ENCODE measurements around the gene HOXC10. TPM values are rescaled to one million over a fixed set of nuclear protein-coding genes. Genes with fewer than 3 reads are reported as not detected.

The HOXC10 gene
- total RNA-seq, 1 experiment from 2014 or later, result 3.8 TPM

DNA sequence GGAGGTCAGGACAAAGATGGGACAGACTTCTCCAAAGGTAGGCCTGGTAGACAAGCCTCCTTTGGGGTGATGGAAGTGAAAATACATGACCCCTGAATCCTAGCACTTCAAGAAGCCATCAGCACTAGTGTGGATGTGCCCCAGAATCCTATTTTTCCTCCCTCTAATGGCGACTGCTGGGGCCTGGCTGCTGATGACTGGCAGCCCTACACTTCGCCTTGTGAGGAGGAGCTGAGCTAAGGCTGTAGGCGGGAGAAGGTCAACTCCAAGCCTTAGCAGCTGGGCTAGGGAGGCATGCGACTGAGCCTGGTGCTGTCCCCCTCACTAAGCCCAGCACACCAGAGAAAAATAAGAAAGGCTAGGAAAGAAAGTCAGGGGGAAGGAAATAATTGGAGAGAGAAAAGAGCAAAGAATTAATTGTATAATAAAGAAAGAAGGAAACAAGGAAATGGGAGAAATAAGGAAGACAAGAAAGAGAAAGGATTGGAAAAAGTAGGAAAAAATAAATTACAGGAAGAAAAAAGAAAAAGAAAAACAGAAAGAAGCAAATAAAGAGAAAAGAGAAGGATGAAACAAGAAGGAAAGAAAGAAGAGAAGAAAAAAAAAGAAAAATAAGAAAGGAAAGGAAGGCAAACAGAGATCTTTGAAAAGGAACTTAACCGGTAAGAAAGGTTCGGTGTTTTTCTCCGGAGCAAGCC is 4.7 kb upstream of the HOXC10 start:
- H4K20me1 ChIP-seq (ENCODE audit: insufficient read depth), result no peaks in the 10 kb centered on the region
- no TSS peak for BruUV-seq (replicated peaks)
- no peak overlapping the region for H3K27ac ChIP-seq (ENCODE audit: low read depth, low read length)
- CTCF ChIA-PET, result interaction anchor here (1.0 kb wide), 1 partner anchor 228 kb away, joined by 3 read pairs; no protein-coding TSS in a partner anchor
- H3K36me3 ChIP-seq (ENCODE audit: control insufficient read depth in 1 of 2, insufficient read depth in 2 of 2, low read length in 2 of 2), result no peaks in the 10 kb centered on the region
- peaks cover 0 to 4% of the 10 kb centered on the region in 2 experiments; a peak in 2 of 4 replicates for H3K4me1 ChIP-seq (ENCODE audit: control insufficient read depth in 1 of 2, insufficient read depth in 2 of 2, low read length in 2 of 2)
- RAD21 ChIA-PET (ENCODE audit: low non-redundant PET in 1 of 2, low total read pairs in 2 of 2, uncharacterized antibody in 2 of 2, unreplicated experiment in 2 of 2), result no interaction called here
- intact Hi-C loops (cut with micrococcal nuclease), result no loop called here
- H3K79me2 ChIP-seq (ENCODE audit: insufficient read depth, low read length), result no peaks in the 10 kb centered on the region
- H3K4me2 ChIP-seq (ENCODE audit: low read length), result no peak overlapping the region
- H3K9me3 ChIP-seq (ENCODE audit: control insufficient read depth in 1 of 2, insufficient read depth in 1 of 2, low read depth in 1 of 2, low read length in 2 of 2), result no peaks in the 10 kb centered on the region
- no peaks in the 10 kb centered on the region for H3K27me3 ChIP-seq (ENCODE audit: insufficient read depth, low read length)
- no peak overlapping the region for H3K4me3 ChIP-seq (replicated peaks in 1 of 2; ENCODE audit: low read depth in 1 of 2, low read length in 2 of 2)
- TF ChIP-seq EZH2 (IDR thresholded peaks at IDR 0.05), result no peak
- TF ChIP-seq POLR2A (IDR thresholded peaks at IDR 0.05; ENCODE audit: borderline replicate concordance, extremely low read depth, insufficient read depth, insufficient read length), result no peak
- TF ChIP-seq EZH2phosphoT487 (IDR thresholded peaks at IDR 0.05; ENCODE audit: borderline replicate concordance), result no peak
- no peak for TF ChIP-seq JUND (IDR thresholded peaks at IDR 0.05)
- TF ChIP-seq ZBTB33 (IDR thresholded peaks at IDR 0.05; ENCODE audit: extremely low read depth, insufficient replicate concordance, low read length), result no peak
- no peak for TF ChIP-seq SIN3A (IDR thresholded peaks at IDR 0.05; ENCODE audit: low read depth)
- TF ChIP-seq EGR1 (IDR thresholded peaks at IDR 0.05; ENCODE audit: low read depth), result no peak
- TF ChIP-seq, protein P1, sequence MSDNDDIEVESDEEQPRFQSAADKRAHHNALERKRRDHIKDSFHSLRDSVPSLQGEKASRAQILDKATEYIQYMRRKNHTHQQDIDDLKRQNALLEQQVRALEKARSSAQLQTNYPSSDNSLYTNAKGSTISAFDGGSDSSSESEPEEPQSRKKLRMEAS (IDR thresholded peaks at IDR 0.05), result no peak
- TF ChIP-seq, protein P2, sequence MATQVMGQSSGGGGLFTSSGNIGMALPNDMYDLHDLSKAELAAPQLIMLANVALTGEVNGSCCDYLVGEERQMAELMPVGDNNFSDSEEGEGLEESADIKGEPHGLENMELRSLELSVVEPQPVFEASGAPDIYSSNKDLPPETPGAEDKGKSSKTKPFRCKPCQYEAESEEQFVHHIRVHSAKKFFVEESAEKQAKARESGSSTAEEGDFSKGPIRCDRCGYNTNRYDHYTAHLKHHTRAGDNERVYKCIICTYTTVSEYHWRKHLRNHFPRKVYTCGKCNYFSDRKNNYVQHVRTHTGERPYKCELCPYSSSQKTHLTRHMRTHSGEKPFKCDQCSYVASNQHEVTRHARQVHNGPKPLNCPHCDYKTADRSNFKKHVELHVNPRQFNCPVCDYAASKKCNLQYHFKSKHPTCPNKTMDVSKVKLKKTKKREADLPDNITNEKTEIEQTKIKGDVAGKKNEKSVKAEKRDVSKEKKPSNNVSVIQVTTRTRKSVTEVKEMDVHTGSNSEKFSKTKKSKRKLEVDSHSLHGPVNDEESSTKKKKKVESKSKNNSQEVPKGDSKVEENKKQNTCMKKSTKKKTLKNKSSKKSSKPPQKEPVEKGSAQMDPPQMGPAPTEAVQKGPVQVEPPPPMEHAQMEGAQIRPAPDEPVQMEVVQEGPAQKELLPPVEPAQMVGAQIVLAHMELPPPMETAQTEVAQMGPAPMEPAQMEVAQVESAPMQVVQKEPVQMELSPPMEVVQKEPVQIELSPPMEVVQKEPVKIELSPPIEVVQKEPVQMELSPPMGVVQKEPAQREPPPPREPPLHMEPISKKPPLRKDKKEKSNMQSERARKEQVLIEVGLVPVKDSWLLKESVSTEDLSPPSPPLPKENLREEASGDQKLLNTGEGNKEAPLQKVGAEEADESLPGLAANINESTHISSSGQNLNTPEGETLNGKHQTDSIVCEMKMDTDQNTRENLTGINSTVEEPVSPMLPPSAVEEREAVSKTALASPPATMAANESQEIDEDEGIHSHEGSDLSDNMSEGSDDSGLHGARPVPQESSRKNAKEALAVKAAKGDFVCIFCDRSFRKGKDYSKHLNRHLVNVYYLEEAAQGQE (IDR thresholded peaks at IDR 0.05; ENCODE audit: low read depth), result no peak
- no peak for TF ChIP-seq FOSL1 (IDR thresholded peaks at IDR 0.05; ENCODE audit: low read depth)
- no peak for TF ChIP-seq CBX3 (IDR thresholded peaks at IDR 0.05; ENCODE audit: low read depth)
- no peak for TF ChIP-seq ELF1 (IDR thresholded peaks at IDR 0.05; ENCODE audit: borderline replicate concordance, low read depth)
- no peak for TF ChIP-seq ZFX (IDR thresholded peaks at IDR 0.05)
- no peak for TF ChIP-seq TCF7L2 (IDR thresholded peaks at IDR 0.05; ENCODE audit: borderline replicate concordance, extremely low read depth, insufficient read depth, insufficient read length)
- no peak for TF ChIP-seq POLR2AphosphoS5 (IDR thresholded peaks at IDR 0.05; ENCODE audit: low read depth, low read length)
- no peak for ATAC-seq
- H3K9ac ChIP-seq (ENCODE audit: low read length), result no peak overlapping the region
- POLR2A ChIA-PET, result no interaction called here
- no peak overlapping the region for H2AFZ ChIP-seq (ENCODE audit: low read depth, low read length, poor library complexity, severe bottlenecking)
- DNase-seq (ENCODE audit: low read depth, low spot score), result no peak
- no peaks in the 10 kb centered on the region for H3K9me2 ChIP-seq (ENCODE audit: insufficient read depth)
